IMR-90 (cell line): ENCODE results near the gene MRPL47. TPM values are rescaled to one million over a fixed set of nuclear protein-coding genes. Genes with fewer than 3 reads are reported as not detected.

Experiments used
- ATAC-seq: fragments of 200-7000 bp; cut with Tn5 transposase; 2 replicates; pipeline ENCODE4 v1.9.1; 2020; ENCODE audit warnings: low read depth, mild to moderate bottlenecking, moderate library complexity
- BruUV-seq: library from RNA; stranded (reverse); fragments of 400-500 nt; replicated peaks from 2 replicates; lab custom pipeline; 2021; lab: Mats Ljungman, UMichigan
- CTCF ChIA-PET: fragments of 300-600 bp; formaldehyde crosslinking; extraction: SDS; loops from one replicate; lab custom pipeline; 2021; ENCODE audit warnings: antibody characterized with exemption; lab: Yijun Ruan, JAX
- POLR2A ChIA-PET: fragments of 300-600 bp; sonication (Branson Sonifier 250); formaldehyde crosslinking; loops from one replicate; lab custom pipeline; 2022; ENCODE audit warnings: antibody characterized with exemption; ENCODE audit not compliant: unreplicated experiment; lab: Charles Lee
- DNase-seq: peaks from one replicate; pipeline ENCODE4 v3.0.0; 2013
- H2AFZ ChIP-seq: replicated peaks from 2 replicates; pipeline ENCODE3; 2013; ENCODE audit warnings: low read length, mild to moderate bottlenecking; ENCODE audit not compliant: poor library complexity
- H2AK5ac ChIP-seq: 2 replicates; pipeline ENCODE4 v1.6.1; 2013; ENCODE audit warnings: low read depth, low read length, inconsistent platforms
- H2AK9ac ChIP-seq: replicated peaks from 2 replicates; pipeline ENCODE3; 2013; ENCODE audit warnings: mild to moderate bottlenecking, low read depth, low read length, moderate library complexity; ENCODE audit not compliant: poor library complexity
- H2BK120ac ChIP-seq: 2 replicates; pipeline ENCODE4 v1.6.1; 2013; ENCODE audit warnings: low read depth, low read length, inconsistent platforms
- H2BK15ac ChIP-seq: 3 replicates; pipeline ENCODE4 v1.6.1; 2013; ENCODE audit warnings: low read depth, low read length, inconsistent platforms
- H2BK20ac ChIP-seq: 2 replicates; pipeline ENCODE4 v1.6.1; 2013; ENCODE audit warnings: low read depth, mild to moderate bottlenecking, inconsistent platforms, low read length, moderate library complexity
- H2BK5ac ChIP-seq: 2 replicates; pipeline ENCODE4 v1.6.1; 2013; ENCODE audit warnings: mild to moderate bottlenecking, low read depth, low read length, inconsistent platforms; ENCODE audit not compliant: poor library complexity, severe bottlenecking
- H3K14ac ChIP-seq: replicated peaks from 2 replicates; pipeline ENCODE4 v1.6.1; 2013; ENCODE audit warnings: low read depth, low read length, inconsistent platforms
- H3K18ac ChIP-seq: 2 replicates; pipeline ENCODE4 v1.6.1; 2013; ENCODE audit warnings: low read depth, low read length, control low read depth
- H3K23ac ChIP-seq: 2 replicates; pipeline ENCODE4 v1.6.1; 2013; ENCODE audit warnings: low read depth, low read length, inconsistent platforms
- H3K27ac ChIP-seq: 2 replicates; pipeline ENCODE4 v1.5.1; 2013; ENCODE audit warnings: mild to moderate bottlenecking, control low read depth, low read length; ENCODE audit not compliant: insufficient read depth
- H3K27me3 ChIP-seq: 2 replicates; pipeline ENCODE4 v1.6.1; 2013; ENCODE audit warnings: low read length; ENCODE audit not compliant: control insufficient read depth, insufficient read depth
- H3K36me3 ChIP-seq: 2 replicates; pipeline ENCODE4 v1.6.1; 2013; ENCODE audit warnings: low read length, mixed read lengths; ENCODE audit not compliant: control insufficient read depth, insufficient read depth
- H3K4ac ChIP-seq: 2 replicates; pipeline ENCODE4 v1.6.1; 2013; ENCODE audit warnings: low read depth, low read length, inconsistent platforms
- H3K4me1 ChIP-seq: 2 replicates; pipeline ENCODE4 v1.6.1; 2013; ENCODE audit warnings: low read length, mixed read lengths; ENCODE audit not compliant: control insufficient read depth, insufficient read depth
- H3K4me2 ChIP-seq: 2 replicates; pipeline ENCODE4 v1.6.1; 2013; ENCODE audit warnings: low read depth, mild to moderate bottlenecking, control low read depth, low read length, moderate library complexity
- H3K4me3 ChIP-seq: 2 replicates; pipeline ENCODE4 v1.5.1; 2013; ENCODE audit warnings: low read depth, mild to moderate bottlenecking, control low read depth, low read length, moderate library complexity; ENCODE audit not compliant: insufficient read depth
- H3K56ac ChIP-seq: 2 replicates; pipeline ENCODE4 v1.6.1; 2013; ENCODE audit warnings: low read length, inconsistent platforms; ENCODE audit not compliant: insufficient read depth; ENCODE audit errors: extremely low read depth
- H3K79me1 ChIP-seq, 2 experiments: 2 replicates each; pipeline ENCODE4 v1.6.1; 2013; ENCODE audit warnings: low read length in 2 of 2, inconsistent platforms in 1 of 2, low read depth in 1 of 2
- H3K9ac ChIP-seq: 2 replicates; pipeline ENCODE4 v1.6.1; 2013; ENCODE audit warnings: low read depth, low read length, control low read depth
- H3K9me1 ChIP-seq: 2 replicates; pipeline ENCODE4 v1.6.1; 2013; ENCODE audit warnings: low read length, inconsistent platforms; ENCODE audit not compliant: insufficient read depth
- H3K9me3 ChIP-seq: 2 replicates; pipeline ENCODE4 v1.6.1; 2013; ENCODE audit warnings: low read length; ENCODE audit not compliant: control insufficient read depth, insufficient read depth
- H4K20me1 ChIP-seq: 2 replicates; pipeline ENCODE4 v1.6.1; 2013; ENCODE audit warnings: low read length, inconsistent platforms; ENCODE audit not compliant: insufficient read depth
- H4K5ac ChIP-seq: 2 replicates; pipeline ENCODE4 v1.6.1; 2013; ENCODE audit warnings: mild to moderate bottlenecking, low read depth, low read length, control low read depth
- H4K8ac ChIP-seq, 2 experiments: 2 replicates each; pipeline ENCODE4 v1.6.1; 2013; ENCODE audit warnings: low read depth in 2 of 2, low read length in 2 of 2, control low read depth in 1 of 2, inconsistent platforms in 1 of 2
- H4K91ac ChIP-seq: 2 replicates; pipeline ENCODE4 v1.6.1; 2013; ENCODE audit warnings: low read depth, low read length, inconsistent platforms; ENCODE audit not compliant: insufficient read depth
- BHLHE40 ChIP-seq: fragments of 150-350 bp; IDR thresholded peaks from 2 replicates; pipeline ENCODE4 v1.6.1; 2016; ENCODE audit warnings: mild to moderate bottlenecking, low read depth, low read length
- CEBPB ChIP-seq: IDR thresholded peaks from 2 replicates; pipeline ENCODE4 v1.6.1; 2012; ENCODE audit warnings: low read depth, low read length, improper control_type of control experiment
- CHD1 ChIP-seq: IDR thresholded peaks from 2 replicates; pipeline ENCODE4 v1.6.1; 2012; ENCODE audit warnings: low read depth, low read length, improper control_type of control experiment
- FOS ChIP-seq: fragments of 150-350 bp; IDR thresholded peaks from 2 replicates; pipeline ENCODE4 v1.6.1; 2016; ENCODE audit warnings: low read depth, low read length
- MAFK ChIP-seq: IDR thresholded peaks from 2 replicates; pipeline ENCODE4 v1.6.1; 2012; ENCODE audit warnings: low read depth, low read length, improper control_type of control experiment
- MAZ ChIP-seq: IDR thresholded peaks from 2 replicates; pipeline ENCODE4 v1.6.1; 2012; ENCODE audit warnings: low read depth, mild to moderate bottlenecking, low read length, improper control_type of control experiment, moderate library complexity, borderline replicate concordance
- MXI1 ChIP-seq: IDR thresholded peaks from 2 replicates; pipeline ENCODE4 v1.6.1; 2012; ENCODE audit warnings: low read depth, mild to moderate bottlenecking, low read length, moderate library complexity, borderline replicate concordance
- POLR2A ChIP-seq: IDR thresholded peaks from 2 replicates; pipeline ENCODE4 v1.6.1; 2012; ENCODE audit warnings: mild to moderate bottlenecking, low read depth, low read length
- RAD21 ChIP-seq: IDR thresholded peaks from 2 replicates; pipeline ENCODE4 v1.6.1; 2012; ENCODE audit warnings: low read length, improper control_type of control experiment
- RCOR1 ChIP-seq: IDR thresholded peaks from 2 replicates; pipeline ENCODE4 v1.6.1; 2012; ENCODE audit warnings: mild to moderate bottlenecking, low read length, improper control_type of control experiment; ENCODE audit not compliant: insufficient replicate concordance
- RFX5 ChIP-seq: IDR thresholded peaks from 2 replicates; pipeline ENCODE4 v1.8.0; 2012; ENCODE audit warnings: low read depth, mild to moderate bottlenecking, low read length, moderate library complexity
- SMC3 ChIP-seq: fragments of 150-350 bp; IDR thresholded peaks from 2 replicates; pipeline ENCODE4 v1.6.1; 2016; ENCODE audit warnings: low read depth, mild to moderate bottlenecking, antibody characterized with exemption, low read length, moderate library complexity
- WGBS, 2 experiments: methylation state at CpG; one replicate each; pipeline versions ENCODE4 v1.1.5 to v1.1.7; 2013; ENCODE audit warnings: missing lambda C conversion rate in 2 of 2; ENCODE audit not compliant: insufficient read length in 1 of 2; ENCODE audit errors: extremely low coverage in 2 of 2; 5-methylcytosine and 5-hydroxymethylcytosine counted together
- dilution Hi-C: fragments of 300-500 bp; cut with HindIII; formaldehyde crosslinking; loops from one replicate; pipeline ENCODE4 v1.14.3; 2018; ENCODE audit warnings: low sequenced_read_pairs; ENCODE audit not compliant: unreplicated experiment
- in situ Hi-C: fragments of 300-500 bp; cut with MboI; formaldehyde crosslinking; loops from 3 replicates; pipeline ENCODE4 v1.14.3; 2019; ENCODE audit warnings: low sequenced_read_pairs, inconsistent platforms, mixed read lengths
- intact Hi-C: fragments of 100-400 bp; cut with micrococcal nuclease; formaldehyde crosslinking; loops from 2 replicates; pipeline ENCODE4 v1.10.0; 2022
- polyA plus RNA-seq, 3 experiments: library from polyadenylated mRNA; depleted of rRNA; stranded (reverse); fragments of >200 nt; gene quantifications; 2 replicates each; pipeline ENCODE4 v1.2.3, GENCODE V29; 2012; ENCODE audit warnings: low replicate concordance in 1 of 3
- total RNA-seq: library from RNA; depleted of rRNA; stranded (reverse); fragments of >200 nt; gene quantifications from 2 replicates; pipeline ENCODE4 v1.2.3, GENCODE V29; 2012
- TF ChIP-seq, protein P1 (sequence below): fragments of 150-350 bp; IDR thresholded peaks from 2 replicates; pipeline ENCODE4 v1.6.1; 2016; ENCODE audit warnings: low read depth, mild to moderate bottlenecking, low read length, moderate library complexity, borderline replicate concordance
- TF ChIP-seq, protein P2 (sequence below): fragments of 150-350 bp; IDR thresholded peaks from 2 replicates; pipeline ENCODE4 v1.6.1; 2017; ENCODE audit warnings: mild to moderate bottlenecking, antibody characterized with exemption, low read length, low read depth

The MRPL47 gene
- total and polyA plus RNA-seq, 2 of the 4 experiments (the other 2 are of a cell fraction) = 41.4 to 43.7 TPM

DNA sequence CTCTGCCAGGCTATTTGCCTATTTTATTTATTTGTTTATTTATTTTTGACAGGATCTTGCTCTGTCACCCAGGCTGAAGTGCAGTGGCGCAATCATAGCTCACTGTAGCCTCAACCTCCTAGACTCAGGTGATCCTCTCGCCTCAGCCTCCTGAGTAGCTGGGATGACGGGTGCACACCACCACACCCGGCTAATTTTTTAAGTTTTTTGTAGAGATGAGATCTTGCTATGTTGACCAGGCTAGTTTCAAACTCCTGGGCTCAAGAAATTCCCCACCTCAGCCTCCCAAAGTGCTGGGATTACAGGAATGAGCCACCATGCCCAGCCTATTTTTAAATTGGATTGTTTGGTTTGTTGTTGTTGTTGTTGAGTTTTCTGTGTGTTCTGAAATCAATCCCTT is 5.6 kb upstream of the MRPL47 start:
- Histone ChIP-seq H3K4me3 (no peak overlapping the region), H3K27ac (no peak overlapping the region), H3K4ac (no peak overlapping the region), H3K9me3 (no peaks in the 10 kb centered on the region), H3K56ac (no peak overlapping the region), H3K9ac (no peak overlapping the region), H4K5ac (no peak overlapping the region), H2AFZ (no peak overlapping the region), H2AK9ac (no peak overlapping the region), H3K4me2 (no peak overlapping the region), H2BK5ac (no peak overlapping the region), H3K9me1 (peaks cover 3% of the 10 kb centered on the region; the same call in 1 of the 2 replicates), H4K20me1 (no peaks in the 10 kb centered on the region; the same call in 1 of the 2 replicates), H3K27me3 (no peaks in the 10 kb centered on the region), H3K18ac (no peak overlapping the region), H2AK5ac (no peak overlapping the region), H3K79me1 (peaks cover 22 to 26% of the 10 kb centered on the region in 2 experiments; a peak in 3 of 4 replicates), H3K23ac (no peak overlapping the region), H3K14ac (no peak overlapping the region), H2BK20ac (no peak overlapping the region), H3K36me3 (peaks cover 3% of the 10 kb centered on the region; the same call in 1 of the 2 replicates), H4K8ac (no peak overlapping the region), H2BK15ac (no peak overlapping the region), H2BK120ac (no peak overlapping the region), H3K4me1 (peaks cover 4% of the 10 kb centered on the region), H4K91ac (no peak overlapping the region)
- DNase-seq (no peak), ATAC-seq (no peak)
- dilution Hi-C loops = no loop called here
- TF ChIP-seq, protein P1, sequence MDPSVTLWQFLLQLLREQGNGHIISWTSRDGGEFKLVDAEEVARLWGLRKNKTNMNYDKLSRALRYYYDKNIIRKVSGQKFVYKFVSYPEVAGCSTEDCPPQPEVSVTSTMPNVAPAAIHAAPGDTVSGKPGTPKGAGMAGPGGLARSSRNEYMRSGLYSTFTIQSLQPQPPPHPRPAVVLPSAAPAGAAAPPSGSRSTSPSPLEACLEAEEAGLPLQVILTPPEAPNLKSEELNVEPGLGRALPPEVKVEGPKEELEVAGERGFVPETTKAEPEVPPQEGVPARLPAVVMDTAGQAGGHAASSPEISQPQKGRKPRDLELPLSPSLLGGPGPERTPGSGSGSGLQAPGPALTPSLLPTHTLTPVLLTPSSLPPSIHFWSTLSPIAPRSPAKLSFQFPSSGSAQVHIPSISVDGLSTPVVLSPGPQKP = no peak
- TF ChIP-seq MXI1 = no peak
- TF ChIP-seq RCOR1 = no peak
- TF ChIP-seq BHLHE40 = no peak
- TF ChIP-seq POLR2A = no peak
- TF ChIP-seq FOS = no peak
- no peak for TF ChIP-seq CEBPB
- TF ChIP-seq SMC3 = no peak
- no peak for TF ChIP-seq RAD21
- no peak for TF ChIP-seq MAFK
- TF ChIP-seq CHD1 = no peak
- TF ChIP-seq, protein P2, sequence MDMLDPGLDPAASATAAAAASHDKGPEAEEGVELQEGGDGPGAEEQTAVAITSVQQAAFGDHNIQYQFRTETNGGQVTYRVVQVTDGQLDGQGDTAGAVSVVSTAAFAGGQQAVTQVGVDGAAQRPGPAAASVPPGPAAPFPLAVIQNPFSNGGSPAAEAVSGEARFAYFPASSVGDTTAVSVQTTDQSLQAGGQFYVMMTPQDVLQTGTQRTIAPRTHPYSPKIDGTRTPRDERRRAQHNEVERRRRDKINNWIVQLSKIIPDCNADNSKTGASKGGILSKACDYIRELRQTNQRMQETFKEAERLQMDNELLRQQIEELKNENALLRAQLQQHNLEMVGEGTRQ = no peak
- TF ChIP-seq MAZ = no peak
- no peak for TF ChIP-seq RFX5
- ChIA-PET CTCF (no interaction called here), POLR2A (no interaction called here)
- no CpG with 5 or more reads among the region's 4 CpGs for WGBS, 2 experiments
- intact Hi-C loops = no loop called here
- in situ Hi-C loops = no loop called here
- no TSS peak for BruUV-seq
